ENCODE measurements around the gene KIFAP3.
"Not testable (repeated sequence)": the region's sequence is repeated elsewhere in the genome, so short reads cannot be mapped to it uniquely, and the experiment has no call there.

Gene KIFAP3

DNA sequence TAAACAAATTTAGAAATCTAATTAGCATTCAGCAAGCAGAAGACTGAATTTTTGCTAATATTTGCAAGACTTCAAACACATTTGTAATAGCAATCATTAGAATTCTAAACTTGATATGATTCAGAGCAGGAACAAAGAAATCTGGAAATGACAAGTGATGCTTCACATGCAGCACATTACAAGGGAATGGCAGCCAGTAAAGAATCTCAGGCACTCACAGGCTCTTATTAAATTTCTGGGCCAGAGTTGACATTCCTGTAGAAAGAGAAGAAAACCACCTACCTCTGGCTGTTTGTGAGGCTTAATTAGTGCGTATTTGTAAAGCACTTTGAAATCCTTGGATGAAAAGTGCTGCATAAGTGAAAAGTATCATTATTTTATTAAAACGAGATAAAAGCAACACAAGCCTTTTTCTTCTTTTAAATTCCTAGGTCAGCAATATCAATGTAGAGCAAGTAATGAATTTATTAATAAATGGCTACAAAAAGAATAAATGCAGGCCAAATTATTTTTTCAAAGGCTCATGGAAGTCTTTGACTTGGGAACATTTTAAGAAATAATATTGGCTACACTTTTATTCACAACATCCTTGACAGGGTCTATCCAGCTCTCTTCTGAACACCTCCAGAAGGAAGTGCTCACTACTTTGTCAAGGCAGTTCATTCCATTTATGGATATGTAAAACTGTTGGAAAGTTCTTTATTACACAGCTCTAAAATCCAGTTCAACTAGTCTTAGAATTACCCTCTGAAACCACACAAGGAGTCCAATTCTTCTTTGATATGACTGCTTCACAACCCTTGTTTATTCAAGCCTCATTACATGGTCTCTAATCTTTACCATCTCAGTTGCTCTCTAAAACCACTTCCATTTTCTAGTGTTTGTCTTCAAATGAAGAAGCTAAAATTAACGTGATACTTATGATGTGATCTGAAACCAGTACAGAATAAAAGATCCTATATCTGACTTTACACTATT is 148.7 kb downstream of the KIFAP3 start:
- ChIA-PET POLR2A (no interaction called here), CTCF (interaction anchor here (3.6 kb wide), 1 partner anchor 8 kb away, joined by 39 read pairs; no protein-coding TSS in a partner anchor)
- no peak for DNase-seq (ENCODE audit: low read depth, low spot score)
- no peak overlapping the region for H3K4me3 ChIP-seq (ENCODE audit: low read depth, low read length)
- TF ChIP-seq, protein P1, sequence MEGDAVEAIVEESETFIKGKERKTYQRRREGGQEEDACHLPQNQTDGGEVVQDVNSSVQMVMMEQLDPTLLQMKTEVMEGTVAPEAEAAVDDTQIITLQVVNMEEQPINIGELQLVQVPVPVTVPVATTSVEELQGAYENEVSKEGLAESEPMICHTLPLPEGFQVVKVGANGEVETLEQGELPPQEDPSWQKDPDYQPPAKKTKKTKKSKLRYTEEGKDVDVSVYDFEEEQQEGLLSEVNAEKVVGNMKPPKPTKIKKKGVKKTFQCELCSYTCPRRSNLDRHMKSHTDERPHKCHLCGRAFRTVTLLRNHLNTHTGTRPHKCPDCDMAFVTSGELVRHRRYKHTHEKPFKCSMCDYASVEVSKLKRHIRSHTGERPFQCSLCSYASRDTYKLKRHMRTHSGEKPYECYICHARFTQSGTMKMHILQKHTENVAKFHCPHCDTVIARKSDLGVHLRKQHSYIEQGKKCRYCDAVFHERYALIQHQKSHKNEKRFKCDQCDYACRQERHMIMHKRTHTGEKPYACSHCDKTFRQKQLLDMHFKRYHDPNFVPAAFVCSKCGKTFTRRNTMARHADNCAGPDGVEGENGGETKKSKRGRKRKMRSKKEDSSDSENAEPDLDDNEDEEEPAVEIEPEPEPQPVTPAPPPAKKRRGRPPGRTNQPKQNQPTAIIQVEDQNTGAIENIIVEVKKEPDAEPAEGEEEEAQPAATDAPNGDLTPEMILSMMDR (IDR thresholded peaks at IDR 0.05; ENCODE audit: insufficient read depth, low read length, missing control alignments), result no peak

DNA sequence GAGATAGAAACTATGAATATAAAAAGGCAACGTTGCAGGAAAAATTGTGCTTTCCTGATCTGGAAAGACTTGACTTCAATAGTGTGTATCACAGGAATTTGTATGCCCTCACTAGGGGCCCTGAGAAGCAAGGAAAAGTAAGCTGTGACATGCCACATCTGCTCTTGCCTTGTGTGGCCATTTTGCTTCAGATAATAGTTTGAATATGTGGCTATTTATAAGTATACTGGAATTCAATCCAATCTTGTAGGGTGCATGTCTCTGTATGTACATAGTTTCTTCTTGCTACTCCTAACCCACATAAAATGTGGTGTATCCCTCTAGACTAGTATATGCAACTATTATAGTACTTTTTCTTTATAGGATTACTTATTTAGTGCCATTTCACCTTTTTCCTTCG is 149.7 kb downstream of the KIFAP3 start:
- ChIA-PET POLR2A (no interaction called here), CTCF (no interaction called here)
- DNase-seq (ENCODE audit: low read depth, low spot score), result no peak
- no peak overlapping the region for H3K4me3 ChIP-seq (ENCODE audit: low read depth, low read length)
- TF ChIP-seq, protein P1 (IDR thresholded peaks at IDR 0.05; ENCODE audit: insufficient read depth, low read length, missing control alignments), result no peak

DNA sequence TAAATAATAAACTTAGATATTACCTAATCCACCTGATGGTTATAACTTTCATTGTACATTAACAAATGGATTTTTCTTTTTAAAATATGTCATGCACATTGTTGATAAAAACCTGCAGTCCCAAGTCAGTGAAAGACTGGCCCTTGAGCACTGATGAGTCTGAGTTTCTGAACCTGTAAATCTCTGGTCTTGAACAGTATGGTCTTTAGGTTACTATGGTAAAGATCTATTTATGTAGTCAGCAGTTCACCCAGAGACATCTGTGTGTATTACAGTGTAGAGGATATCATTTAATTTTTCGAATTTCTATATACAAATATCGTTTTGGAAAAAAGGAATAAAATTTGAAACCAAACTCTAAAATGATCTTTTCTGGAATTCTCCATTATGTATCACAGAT is 150.4 kb downstream of the KIFAP3 start:
- CTCF ChIA-PET, result no interaction called here
- POLR2A ChIA-PET, result no interaction called here
- TF ChIP-seq, protein P1 (IDR thresholded peaks at IDR 0.05; ENCODE audit: insufficient read depth, low read length, missing control alignments), result no peak
- H3K4me3 ChIP-seq (ENCODE audit: low read depth, low read length), result no peak overlapping the region
- DNase-seq (ENCODE audit: low read depth, low spot score), result no peak

DNA sequence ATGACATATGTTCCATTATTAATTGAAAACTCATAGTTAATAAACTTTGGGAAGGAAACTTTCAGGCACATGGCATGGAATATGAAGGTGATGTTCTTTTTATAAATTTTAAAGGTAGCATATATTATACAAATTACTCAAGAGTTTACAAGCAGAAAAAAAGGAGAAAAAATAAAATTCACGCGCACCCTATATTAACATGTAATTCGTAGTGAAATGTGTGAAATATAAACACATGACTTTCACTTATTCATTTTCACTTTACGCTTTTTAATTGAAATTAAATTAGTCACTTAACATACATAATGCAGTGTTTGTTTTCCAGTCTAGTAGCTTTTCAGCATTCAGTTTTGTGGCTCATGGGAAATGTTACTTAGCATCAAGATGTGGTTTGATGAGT is 153.4 kb downstream of the KIFAP3 start:
- TF ChIP-seq, protein P1 (IDR thresholded peaks at IDR 0.05; ENCODE audit: insufficient read depth, low read length, missing control alignments), result no peak
- POLR2A ChIA-PET, result no interaction called here
- no peak overlapping the region for H3K4me3 ChIP-seq (ENCODE audit: low read depth, low read length)
- DNase-seq (ENCODE audit: low read depth, low spot score), result no peak
- CTCF ChIA-PET, result no interaction called here

- DNase-seq (ENCODE audit: low read depth, low spot score), result no peak
- H3K4me3 ChIP-seq (ENCODE audit: low read depth, low read length), result no peak overlapping the region
- ChIA-PET POLR2A (no interaction called here), CTCF (interaction anchor here (6.5 kb wide), 1 partner anchor 9 kb away, joined by 39 read pairs; no protein-coding TSS in a partner anchor)
- TF ChIP-seq, protein P1 (IDR thresholded peaks at IDR 0.05; ENCODE audit: insufficient read depth, low read length, missing control alignments), result no peak
Observed at GRCh38 chr1:169918927-169919326, 155.6 kb downstream of the KIFAP3 start.

DNA sequence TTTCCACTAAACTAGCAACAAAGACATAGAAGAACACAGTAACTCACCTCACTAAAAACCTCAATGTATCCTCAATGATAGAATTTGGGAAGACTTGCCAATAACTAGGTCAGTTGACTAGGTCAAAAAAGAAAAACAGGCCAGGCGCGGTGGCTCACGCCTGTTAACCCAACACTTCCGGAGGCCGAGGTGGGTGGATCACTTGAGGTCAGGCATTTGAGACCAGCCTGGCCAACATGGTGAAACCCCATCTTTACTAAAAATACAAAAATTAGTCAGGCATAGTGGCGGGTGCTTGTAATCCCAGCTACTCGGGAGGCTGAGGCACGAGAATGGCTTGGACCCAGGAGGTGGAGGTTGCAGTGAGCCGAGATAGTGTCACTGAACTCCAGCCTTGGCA is 156.3 kb downstream of the KIFAP3 start:
- DNase-seq (ENCODE audit: low read depth, low spot score); POLR2A ChIA-PET; H3K4me3 ChIP-seq (ENCODE audit: low read depth, low read length): not testable (repeated sequence)
- CTCF ChIA-PET, result interaction anchor here (6.5 kb wide), 1 partner anchor 10 kb away, joined by 39 read pairs; no protein-coding TSS in a partner anchor

All from AG04449 (cell line).